Activated CD4-positive, alpha-beta T cell treated with anti-CD3 and anti-CD28 coated beads for 1 hour (primary cell): ENCODE measurements around the gene MRPL34.

ENCODE experiments used
- DNase-seq: peaks from one replicate; pipeline ENCODE4 v3.0.0-alpha.2; 2020

The MRPL34 gene

GRCh38 chr19:17329366-17330261, 23.9 kb downstream of the MRPL34 start:
- no peak for DNase-seq

- no peak for DNase-seq
These were observed 24.8 kb downstream of the MRPL34 start for GRCh38 chr19:17330262-17331044.

DNA sequence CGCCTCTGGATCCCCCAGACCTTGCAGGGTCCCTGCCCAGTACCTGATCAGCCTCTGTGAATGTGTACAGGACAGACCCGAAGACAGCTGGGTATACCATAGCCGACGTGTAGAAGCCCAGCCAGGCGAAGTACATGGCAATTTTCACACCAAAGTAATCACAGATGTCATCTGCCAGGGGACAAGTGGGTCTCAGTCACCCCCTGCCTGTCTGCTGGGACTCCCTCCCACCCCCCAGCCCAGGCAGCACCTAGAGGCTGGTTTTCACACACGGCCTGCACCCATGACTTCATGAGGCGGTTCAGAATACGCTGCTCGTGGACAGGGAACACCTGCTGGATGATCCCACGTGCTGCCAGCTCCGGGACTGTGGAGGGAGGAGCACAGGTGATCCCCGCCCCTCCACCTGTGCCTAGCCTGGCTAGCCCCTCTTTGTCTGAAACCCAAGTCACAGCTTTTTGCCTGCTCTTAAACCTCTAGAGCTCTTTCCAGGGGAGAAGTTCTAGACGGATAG, 25.4 kb downstream of the MRPL34 start:
- no peak for DNase-seq

GRCh38 chr19:17332360-17332676, 26.6 kb downstream of the MRPL34 start:
- no peak for DNase-seq

DNA sequence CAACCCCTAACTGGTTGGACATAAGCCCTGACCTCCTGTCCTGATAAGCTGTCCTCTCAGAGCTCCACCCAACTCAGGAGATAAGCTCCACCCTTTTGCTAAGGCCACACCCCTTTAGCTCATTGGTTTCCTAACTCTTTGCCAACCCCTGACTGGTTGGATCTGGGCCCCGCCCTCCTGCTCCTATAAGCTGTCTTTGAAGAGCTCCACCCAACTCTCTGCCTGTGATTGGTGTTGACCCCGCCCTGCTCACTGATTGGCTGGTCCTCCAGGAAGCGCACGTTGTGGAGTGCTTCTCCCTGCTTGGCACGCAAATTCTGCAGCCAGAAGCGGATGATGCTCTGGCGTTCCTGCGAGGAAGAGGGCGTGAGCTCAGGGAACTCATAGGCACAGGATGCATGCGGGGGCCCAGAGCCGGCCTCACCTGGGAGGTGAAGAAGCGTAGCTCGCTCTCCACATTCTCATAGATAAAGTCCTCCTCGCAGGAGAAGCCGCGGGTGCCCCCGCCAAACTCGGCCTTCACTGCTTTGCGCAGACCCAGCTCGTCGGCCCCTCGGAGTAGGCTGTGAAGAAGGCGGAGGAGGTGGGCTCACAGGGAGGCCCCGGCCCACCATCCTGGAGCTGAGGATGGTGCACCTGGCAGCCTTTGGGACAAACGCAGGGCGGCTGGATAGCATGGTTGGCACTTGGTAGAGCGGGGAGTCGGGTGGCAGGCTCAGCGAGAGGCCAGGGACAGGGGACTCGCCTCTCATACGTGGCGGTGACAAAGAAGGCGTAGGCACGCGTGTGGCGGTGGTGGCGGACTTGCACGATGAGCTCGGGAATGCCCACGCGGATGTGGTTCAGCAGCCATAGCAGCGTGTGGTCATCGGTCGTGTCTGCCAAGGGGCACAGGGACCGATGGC, 27.3 kb downstream of the MRPL34 start:
- DNase-seq: no peak

- DNase-seq: peak; percentile 67
These were observed 28.1 kb downstream of the MRPL34 start for GRCh38 chr19:17333611-17334413.

DNA sequence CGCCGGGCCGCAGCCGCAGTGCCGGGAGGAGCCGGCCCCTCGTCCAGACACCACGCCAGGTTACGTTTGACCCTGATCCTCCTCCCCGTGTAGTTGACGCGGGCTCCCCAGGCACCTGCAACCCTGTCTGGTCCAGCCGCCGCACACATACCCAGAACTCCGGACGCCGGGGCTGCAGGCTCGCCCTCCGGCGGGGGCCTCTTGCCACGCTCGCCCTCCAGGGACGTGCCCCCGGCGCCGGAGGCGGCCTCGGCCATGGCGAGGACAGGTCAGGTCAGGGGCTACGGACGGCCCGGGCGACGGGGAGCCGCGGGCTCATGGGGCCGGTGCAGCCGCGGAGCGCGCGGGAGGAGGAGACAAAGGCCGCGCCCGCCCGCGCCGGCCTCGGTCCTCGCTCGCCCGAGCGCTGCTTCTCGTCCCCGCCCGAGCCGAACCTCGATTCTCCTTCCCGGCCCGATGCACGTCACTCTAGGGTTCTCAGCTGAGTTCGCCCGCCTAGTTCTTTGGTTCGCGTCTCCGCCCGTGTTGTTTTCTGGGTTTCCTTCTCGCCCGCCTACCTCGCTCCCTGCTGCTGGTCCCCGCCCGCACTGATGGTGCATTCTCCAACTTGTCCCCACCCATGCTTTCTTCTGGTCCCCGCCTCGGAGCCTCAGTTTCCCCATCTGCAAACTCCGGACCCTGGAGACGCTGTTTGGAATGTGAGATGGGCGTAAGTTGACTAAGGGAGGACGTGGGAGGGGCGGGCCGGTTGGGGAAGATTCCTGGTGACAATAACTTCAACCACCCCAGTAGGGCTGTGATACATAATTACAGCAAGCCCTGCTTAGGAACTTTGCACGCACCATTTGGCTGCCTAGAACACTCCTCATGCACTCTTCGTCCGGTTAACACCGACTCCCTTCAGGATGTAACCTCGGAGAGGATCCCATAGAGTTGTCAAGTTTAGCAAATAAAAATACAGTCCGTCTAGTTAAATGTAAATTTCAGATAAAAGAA, 29.0 kb downstream of the MRPL34 start, which contains the start of gene ANO8:
Gene ANO8, minus strand, starts transcription at position 442 of the 996 bp plus-strand sequence. Its CDS starts 185 bp downstream, at position 257.
- peak; percentile 91 for DNase-seq

DNA sequence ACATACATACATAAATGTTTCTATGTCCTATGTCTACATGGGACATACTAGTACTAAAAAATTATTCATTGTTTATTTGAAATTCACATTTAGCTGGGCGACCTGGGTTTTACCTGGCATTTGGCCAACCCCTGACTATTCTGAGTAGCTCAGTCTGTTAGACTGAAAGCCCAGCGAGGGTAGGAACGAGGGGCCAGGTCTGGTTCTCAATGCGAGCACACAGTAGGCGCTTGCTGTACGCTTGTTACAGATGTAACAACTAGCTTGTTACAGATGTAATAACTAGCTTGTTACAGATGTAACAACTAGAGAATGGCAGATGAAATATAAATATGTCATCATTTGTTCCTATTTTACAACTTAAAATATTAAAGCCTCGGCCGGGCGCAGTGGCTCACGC, 29.9 kb downstream of the MRPL34 start:
- DNase-seq: no peak

- DNase-seq: peak; percentile 91
These were observed 31.4 kb downstream of the MRPL34 start, which contains the start of gene GTPBP3 for GRCh38 chr19:17336872-17337674. Gene GTPBP3, plus strand, starts transcription at chr19:17337553. Its CDS starts 59 bp downstream, at chr19:17337612.

GRCh38 chr19:17337675-17338432, 32.2 kb downstream of the MRPL34 start:
- DNase-seq: no peak

GRCh38 chr19:17338433-17339078, 32.9 kb downstream of the MRPL34 start:
- DNase-seq: no peak

GRCh38 chr19:17339088-17339741, 33.5 kb downstream of the MRPL34 start:
- no peak for DNase-seq

DNA sequence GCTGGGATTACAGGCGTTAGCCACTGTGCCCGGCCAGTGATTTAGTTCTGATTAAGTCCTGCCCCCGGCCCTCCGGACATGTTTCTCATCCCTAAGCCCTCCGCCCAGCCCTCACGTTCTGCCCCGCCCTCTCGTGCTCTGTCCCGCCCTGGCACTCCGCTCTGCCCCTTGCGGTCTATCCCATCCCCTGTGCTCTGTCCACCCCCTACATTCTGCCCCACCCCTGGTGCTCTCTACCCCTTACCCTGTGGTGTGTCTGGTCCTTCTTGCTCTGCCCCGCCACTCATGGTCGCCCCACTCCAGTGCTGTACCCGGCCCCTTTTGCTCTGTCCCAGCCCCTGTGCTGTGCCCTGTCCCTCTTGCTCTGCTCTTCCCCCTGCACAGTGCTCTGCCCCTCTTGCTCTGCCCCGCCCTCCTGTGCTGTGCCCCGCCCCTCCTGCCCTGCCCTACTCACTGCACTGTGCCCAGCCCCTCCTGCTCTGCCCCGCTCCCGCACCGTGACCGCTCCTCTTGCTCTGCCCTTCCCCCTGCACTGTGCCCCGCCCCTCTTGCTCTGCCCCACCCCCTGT, 34.7 kb downstream of the MRPL34 start:
- DNase-seq: no peak

- no peak for DNase-seq
These were observed 35.2 kb downstream of the MRPL34 start for GRCh38 chr19:17340871-17341357.

GRCh38 chr19:17341386-17341785, 35.7 kb downstream of the MRPL34 start:
- DNase-seq: no peak

- DNase-seq: no peak
These were observed 36.2 kb downstream of the MRPL34 start for GRCh38 chr19:17341845-17342244.

DNA sequence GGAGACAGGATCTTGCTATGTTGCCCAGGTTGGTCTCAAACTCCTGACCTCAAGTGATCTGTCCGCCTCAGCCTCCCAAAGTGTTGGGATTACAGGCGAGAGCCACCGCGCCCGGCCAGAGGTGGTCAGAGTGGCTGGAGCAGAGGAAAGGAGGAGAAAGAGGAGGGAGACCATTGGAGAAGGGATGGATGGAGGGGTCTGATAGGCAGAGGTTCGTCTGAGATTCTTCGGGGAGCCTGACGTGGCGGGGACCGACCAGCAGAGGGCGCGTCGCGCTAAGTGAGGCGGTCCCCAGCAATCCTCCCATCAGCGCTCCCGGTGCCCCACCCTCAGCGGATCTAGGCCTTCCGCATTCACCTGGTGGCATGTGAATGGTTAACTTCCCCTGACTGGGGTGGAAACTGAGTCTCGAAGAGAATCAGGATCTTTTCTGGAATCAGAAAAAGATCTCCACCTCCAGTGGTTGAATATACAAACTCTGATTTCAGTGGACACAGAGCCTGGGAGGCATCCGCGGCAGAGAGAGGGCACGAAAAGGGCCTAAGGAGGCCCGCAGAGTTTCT, 40.5 kb downstream of the MRPL34 start:
- peak; percentile 63 for DNase-seq
